ENCODE results near the gene TMEM273. TPM values are rescaled to one million over a fixed set of nuclear protein-coding genes. Genes with fewer than 3 reads are reported as not detected.

Gene TMEM273
- total and polyA plus RNA-seq, 9 donors = 1.5 to 25.2 (median 5.0) TPM

GRCh38 chr10:49220031-49220430 is 31.8 kb upstream of the TMEM273 start:
- intact Hi-C loops (cut with DNase I) = no loop called here
- no peak overlapping the region for H3K4me3 ChIP-seq
- DNase-seq = no peak
- TF ChIP-seq CTCF (IDR thresholded peaks at IDR 0.05) (no peak), POLR2A (IDR thresholded peaks at IDR 0.05) (no peak), EP300 (IDR thresholded peaks at IDR 0.05) (no peak)
- H3K36me3 ChIP-seq = no peaks in the 10 kb centered on the region
- no peaks in the 10 kb centered on the region for H3K27me3 ChIP-seq
- H3K9me3 ChIP-seq = no peaks in the 10 kb centered on the region
- H3K27ac ChIP-seq = no peak overlapping the region
- H3K4me1 ChIP-seq (ENCODE audit: insufficient read depth) = no peaks in the 10 kb centered on the region
- WGBS, 3 donors = 89 to 100% (median 95%) methylated on average over 1 of the region's 1 CpG

- intact Hi-C loops (cut with DNase I) = no loop called here
These were observed 31.1 kb upstream of the TMEM273 start for GRCh38 chr10:49219248-49219647.

DNA sequence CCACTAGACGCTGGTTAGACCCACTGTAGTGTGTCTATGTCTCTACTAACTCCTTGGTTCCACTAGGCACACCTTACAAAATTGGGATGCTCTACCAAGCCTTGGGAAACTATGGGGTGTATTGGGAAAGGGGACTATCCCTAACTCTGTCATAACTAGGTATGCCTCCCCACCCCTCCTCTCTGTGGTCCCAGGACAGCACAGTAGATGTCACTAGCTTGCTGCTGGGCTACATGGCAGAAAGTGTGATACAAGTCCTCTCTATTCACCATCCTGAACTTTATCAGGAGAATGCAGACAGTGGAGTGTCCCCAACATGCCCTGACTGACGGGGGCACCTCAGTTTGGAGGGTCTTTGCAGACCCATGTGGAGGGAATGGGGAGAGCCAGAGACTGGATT is 30.3 kb upstream of the TMEM273 start:
- intact Hi-C loops (cut with DNase I) = no loop called here
- Histone ChIP-seq H3K9me3 (no peaks in the 10 kb centered on the region), H3K4me3 (no peak overlapping the region), H3K4me1 (ENCODE audit: insufficient read depth) (no peaks in the 10 kb centered on the region), H3K36me3 (no peaks in the 10 kb centered on the region), H3K27ac (no peak overlapping the region), H3K27me3 (no peaks in the 10 kb centered on the region)
- 70 to 85% (median 74%) methylated on average over 2 of the region's 2 CpGs for WGBS, 3 donors
- no peak for DNase-seq
- TF ChIP-seq EP300 (IDR thresholded peaks at IDR 0.05) (no peak), CTCF (IDR thresholded peaks at IDR 0.05) (no peak), POLR2A (IDR thresholded peaks at IDR 0.05) (no peak)

More at GRCh38 chr10:49219248-49219647, 31.1 kb upstream of the TMEM273 start:
- Histone ChIP-seq H3K27me3 (no peaks in the 10 kb centered on the region), H3K27ac (no peak overlapping the region), H3K4me1 (ENCODE audit: insufficient read depth) (no peaks in the 10 kb centered on the region), H3K9me3 (no peaks in the 10 kb centered on the region), H3K4me3 (no peak overlapping the region), H3K36me3 (no peaks in the 10 kb centered on the region)
- WGBS, 3 donors = 43 to 59% (median 48%) methylated on average over 2 of the region's 2 CpGs
- no peak for DNase-seq
- TF ChIP-seq POLR2A (IDR thresholded peaks at IDR 0.05) (no peak), EP300 (IDR thresholded peaks at IDR 0.05) (no peak), CTCF (IDR thresholded peaks at IDR 0.05) (no peak)

DNA sequence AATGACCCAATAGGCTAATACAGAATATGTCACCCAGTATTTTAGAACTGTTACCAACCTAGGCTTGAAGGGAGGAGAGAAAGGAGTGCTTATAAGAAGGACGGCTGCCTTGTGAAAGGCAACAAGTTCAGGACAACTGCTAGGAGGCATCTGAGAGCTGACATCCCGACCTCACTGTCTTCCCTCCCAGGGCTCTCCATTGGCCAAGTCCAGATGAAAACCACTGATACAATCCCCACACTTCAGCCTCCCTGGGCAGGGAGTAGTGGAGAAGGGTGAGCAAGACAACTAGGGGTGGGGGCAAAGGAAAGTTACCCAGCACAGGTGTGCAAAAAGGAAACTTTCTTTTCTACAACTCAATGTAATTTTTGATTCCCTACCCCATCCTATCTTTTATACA is 29.5 kb upstream of the TMEM273 start:
- Histone ChIP-seq H3K36me3 (no peaks in the 10 kb centered on the region), H3K4me3 (no peak overlapping the region), H3K4me1 (ENCODE audit: insufficient read depth) (no peaks in the 10 kb centered on the region), H3K27me3 (no peaks in the 10 kb centered on the region), H3K27ac (no peak overlapping the region), H3K9me3 (no peaks in the 10 kb centered on the region)
- TF ChIP-seq POLR2A (IDR thresholded peaks at IDR 0.05) = no peak
- no peak for TF ChIP-seq CTCF (IDR thresholded peaks at IDR 0.05)
- TF ChIP-seq EP300 (IDR thresholded peaks at IDR 0.05) = no peak
- WGBS, 3 donors = 28 to 44% (median 34%) methylated on average over 2 of the region's 2 CpGs
- intact Hi-C loops (cut with DNase I) = no loop called here
- DNase-seq = no peak

DNA sequence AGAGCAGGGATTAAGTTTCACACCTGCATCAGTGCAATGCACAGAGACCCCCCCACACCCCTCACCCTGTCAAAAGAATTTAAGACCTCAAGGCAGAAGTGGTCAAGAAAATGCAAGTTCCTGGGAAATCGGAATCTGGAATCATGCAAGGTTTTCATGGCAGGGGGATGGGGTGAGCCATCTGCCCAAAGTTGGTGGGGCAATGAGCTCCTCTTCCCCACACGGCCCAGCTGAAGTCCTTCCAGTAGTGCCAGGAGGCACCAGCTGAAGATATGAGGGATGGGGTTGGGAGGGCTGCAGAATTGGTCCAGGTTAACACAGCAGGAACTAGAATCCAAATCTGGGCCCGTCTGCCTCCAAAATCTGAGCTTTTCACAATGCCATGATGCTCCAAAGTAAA is 25.0 kb upstream of the TMEM273 start:
- H3K9me3 ChIP-seq = no peaks in the 10 kb centered on the region
- no peak overlapping the region for H3K4me3 ChIP-seq
- no peaks in the 10 kb centered on the region for H3K36me3 ChIP-seq
- no peak overlapping the region for H3K27ac ChIP-seq
- H3K4me1 ChIP-seq (ENCODE audit: insufficient read depth) = no peaks in the 10 kb centered on the region
- intact Hi-C loops (cut with DNase I) = no loop called here
- TF ChIP-seq POLR2A (IDR thresholded peaks at IDR 0.05) (no peak), CTCF (IDR thresholded peaks at IDR 0.05) (no peak), EP300 (IDR thresholded peaks at IDR 0.05) (no peak)
- 69 to 76% (median 75%) methylated on average over 3 of the region's 3 CpGs for WGBS, 3 donors
- DNase-seq = no peak
- H3K27me3 ChIP-seq = no peaks in the 10 kb centered on the region

Data from ovary (tissue), 9 donors.